GM18507 (cell line): ENCODE measurements around the gene CEP290.

Experiments used
- DNase-seq: peaks from one replicate; pipeline ENCODE4 v3.0.0; 2011; ENCODE audit warnings: low read depth; ENCODE audit not compliant: insufficient read length; ENCODE audit errors: extremely low spot score
- FAIRE-seq: peaks from 2 replicates; lab custom pipeline; 2011; peaks lifted over from hg19 to GRCh38; lab: Jason Lieb, UNC

Gene CEP290, protein sequence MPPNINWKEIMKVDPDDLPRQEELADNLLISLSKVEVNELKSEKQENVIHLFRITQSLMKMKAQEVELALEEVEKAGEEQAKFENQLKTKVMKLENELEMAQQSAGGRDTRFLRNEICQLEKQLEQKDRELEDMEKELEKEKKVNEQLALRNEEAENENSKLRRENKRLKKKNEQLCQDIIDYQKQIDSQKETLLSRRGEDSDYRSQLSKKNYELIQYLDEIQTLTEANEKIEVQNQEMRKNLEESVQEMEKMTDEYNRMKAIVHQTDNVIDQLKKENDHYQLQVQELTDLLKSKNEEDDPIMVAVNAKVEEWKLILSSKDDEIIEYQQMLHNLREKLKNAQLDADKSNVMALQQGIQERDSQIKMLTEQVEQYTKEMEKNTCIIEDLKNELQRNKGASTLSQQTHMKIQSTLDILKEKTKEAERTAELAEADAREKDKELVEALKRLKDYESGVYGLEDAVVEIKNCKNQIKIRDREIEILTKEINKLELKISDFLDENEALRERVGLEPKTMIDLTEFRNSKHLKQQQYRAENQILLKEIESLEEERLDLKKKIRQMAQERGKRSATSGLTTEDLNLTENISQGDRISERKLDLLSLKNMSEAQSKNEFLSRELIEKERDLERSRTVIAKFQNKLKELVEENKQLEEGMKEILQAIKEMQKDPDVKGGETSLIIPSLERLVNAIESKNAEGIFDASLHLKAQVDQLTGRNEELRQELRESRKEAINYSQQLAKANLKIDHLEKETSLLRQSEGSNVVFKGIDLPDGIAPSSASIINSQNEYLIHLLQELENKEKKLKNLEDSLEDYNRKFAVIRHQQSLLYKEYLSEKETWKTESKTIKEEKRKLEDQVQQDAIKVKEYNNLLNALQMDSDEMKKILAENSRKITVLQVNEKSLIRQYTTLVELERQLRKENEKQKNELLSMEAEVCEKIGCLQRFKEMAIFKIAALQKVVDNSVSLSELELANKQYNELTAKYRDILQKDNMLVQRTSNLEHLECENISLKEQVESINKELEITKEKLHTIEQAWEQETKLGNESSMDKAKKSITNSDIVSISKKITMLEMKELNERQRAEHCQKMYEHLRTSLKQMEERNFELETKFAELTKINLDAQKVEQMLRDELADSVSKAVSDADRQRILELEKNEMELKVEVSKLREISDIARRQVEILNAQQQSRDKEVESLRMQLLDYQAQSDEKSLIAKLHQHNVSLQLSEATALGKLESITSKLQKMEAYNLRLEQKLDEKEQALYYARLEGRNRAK (N-terminal part only)

GRCh38 chr12:88141774-88142609 lies at the start of gene CEP290, which contains the start of gene TMTC3:
CEP290 (minus strand) TSS chr12:88142088; CDS start chr12:88141307, 781 bp downstream.
TMTC3 (plus strand) TSS chr12:88142307; CDS start chr12:88148316, 6,009 bp downstream.
- DNase-seq (peak; percentile 73), FAIRE-seq (peak; percentile 99)

DNA sequence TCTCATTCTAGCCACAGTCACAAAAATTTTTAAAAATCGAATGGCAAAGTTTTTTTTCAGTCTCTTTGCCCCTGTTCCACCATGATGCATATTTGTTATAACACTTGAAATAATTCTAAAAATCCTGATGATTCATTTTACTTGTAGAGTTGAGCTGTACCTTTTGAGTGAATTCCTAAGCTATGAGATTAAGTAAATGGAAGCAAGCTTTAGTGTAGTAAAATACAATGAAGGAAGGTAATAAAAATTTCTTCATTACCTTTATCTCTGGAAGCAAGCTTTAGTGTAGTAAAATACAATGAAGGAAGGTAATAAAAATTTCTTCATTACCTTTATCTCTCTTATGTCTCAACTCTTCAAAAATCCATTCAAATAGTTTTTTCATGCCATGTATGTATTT lies 46.3 kb upstream of the CEP290 start:
- FAIRE-seq, result no peak
- no peak for DNase-seq

DNA sequence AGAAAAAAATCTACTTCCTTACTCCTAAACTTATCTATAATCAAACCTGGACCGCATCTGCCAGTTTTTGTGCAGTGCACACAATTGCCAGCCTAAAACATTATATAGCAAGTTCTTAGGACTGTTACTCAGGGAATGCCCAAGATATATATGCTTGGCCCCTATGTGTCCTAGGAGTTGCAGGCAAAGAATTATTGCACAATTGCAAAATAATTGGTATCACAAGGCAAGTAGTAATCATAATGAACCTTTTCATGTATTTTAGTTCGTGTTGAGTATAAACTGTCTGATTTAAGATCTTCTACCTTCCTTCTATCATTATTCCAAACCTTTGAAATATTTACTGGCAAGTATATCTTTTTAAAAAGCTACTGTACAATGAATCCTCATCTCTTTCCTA lies 45.7 kb upstream of the CEP290 start:
- FAIRE-seq (no peak), DNase-seq (no peak)

- FAIRE-seq (no peak), DNase-seq (no peak)
Observed at GRCh38 chr12:88185988-88186387, 44.1 kb upstream of the CEP290 start.

DNA sequence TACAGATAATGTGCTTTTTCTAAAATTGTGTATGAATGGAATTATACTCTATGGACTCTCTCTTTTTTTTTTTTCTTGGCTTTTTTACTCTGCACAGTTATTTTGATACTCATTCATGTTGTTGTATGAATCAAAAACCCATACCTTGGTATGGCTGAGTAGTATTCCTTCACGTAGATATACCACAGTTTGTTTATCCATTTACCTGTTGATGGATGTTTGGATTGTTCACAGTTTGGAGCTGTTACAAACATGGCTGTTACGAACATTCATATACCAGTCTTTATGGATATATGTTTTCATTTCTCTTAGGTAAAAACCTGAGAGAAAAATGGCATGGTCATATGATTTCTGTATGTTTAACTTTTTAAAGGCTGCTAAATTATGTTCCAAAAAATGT lies 43.4 kb upstream of the CEP290 start:
- no peak for FAIRE-seq
- no peak for DNase-seq

DNA sequence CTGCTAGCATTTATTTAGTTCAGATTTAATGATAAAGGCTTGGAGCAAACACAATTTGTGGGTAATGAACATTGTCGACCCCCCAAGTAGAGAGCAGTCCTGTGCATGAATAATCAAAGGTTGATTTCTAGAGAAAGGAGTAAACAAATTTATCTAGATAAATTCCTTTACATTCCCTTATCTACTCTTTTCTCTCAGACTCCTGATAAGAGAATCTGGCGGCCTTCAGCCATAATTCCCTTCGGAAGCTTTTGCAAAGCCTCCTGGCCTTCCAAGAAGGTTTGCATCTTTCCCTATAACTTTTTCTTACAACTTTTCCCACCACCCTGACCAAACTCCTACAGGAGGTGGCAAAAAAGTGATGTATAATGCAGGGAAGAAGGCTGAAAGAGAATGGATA lies 42.3 kb upstream of the CEP290 start:
- DNase-seq (no peak), FAIRE-seq (no peak)

DNA sequence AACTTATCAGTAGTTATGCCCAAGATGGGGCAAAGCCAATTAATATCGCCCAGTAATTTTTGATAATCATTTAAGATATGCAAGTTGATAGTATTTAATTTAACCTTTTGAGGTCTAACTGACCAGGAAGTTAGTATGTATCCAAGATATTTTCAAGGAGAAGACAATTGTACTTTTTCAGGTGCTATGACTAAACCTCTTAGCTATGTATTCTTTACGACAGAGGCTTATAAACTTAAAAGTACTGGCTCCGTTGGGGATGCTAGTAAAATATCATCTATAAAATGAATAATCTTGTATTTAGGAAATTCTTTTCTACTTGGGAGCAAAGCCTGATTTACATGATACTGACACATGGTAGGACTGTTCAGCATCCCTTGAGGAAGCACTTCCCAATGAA lies 40.5 kb upstream of the CEP290 start:
- FAIRE-seq (no peak), DNase-seq (no peak)

- no peak for FAIRE-seq
- no peak for DNase-seq
Observed at GRCh38 chr12:88181881-88182280, 40.0 kb upstream of the CEP290 start.

- FAIRE-seq, result no peak
- DNase-seq, result no peak
Observed at GRCh38 chr12:88179436-88180014, 37.6 kb upstream of the CEP290 start.

GRCh38 chr12:88175544-88175943 lies 33.7 kb upstream of the CEP290 start:
- FAIRE-seq, result no peak
- DNase-seq, result no peak

DNA sequence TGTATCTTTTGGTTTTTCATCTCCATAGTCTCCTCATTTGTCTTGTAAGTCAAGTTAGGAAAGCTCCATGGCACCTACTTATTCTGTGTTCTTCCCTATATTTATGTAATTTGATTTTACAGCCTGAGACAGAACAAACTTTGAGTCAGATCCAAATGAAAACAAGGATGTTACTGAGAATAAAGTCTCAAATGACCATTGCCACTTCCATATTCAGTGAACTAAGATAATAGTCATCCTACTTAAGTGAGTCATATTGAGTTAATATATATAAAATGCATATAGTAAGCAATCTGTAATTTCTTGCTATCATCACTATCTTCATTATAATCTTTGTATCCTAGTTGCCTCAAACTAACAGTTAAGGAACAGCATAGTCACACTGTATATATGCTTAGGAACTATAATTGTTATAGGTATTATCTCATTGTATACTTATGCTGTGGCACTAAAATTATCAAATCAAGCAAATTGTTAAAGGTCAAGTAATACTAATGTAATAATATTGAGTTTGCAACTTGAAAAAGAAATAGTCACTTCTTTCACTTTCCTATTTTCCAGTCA lies 31.0 kb upstream of the CEP290 start:
- FAIRE-seq (no peak), DNase-seq (no peak)

DNA sequence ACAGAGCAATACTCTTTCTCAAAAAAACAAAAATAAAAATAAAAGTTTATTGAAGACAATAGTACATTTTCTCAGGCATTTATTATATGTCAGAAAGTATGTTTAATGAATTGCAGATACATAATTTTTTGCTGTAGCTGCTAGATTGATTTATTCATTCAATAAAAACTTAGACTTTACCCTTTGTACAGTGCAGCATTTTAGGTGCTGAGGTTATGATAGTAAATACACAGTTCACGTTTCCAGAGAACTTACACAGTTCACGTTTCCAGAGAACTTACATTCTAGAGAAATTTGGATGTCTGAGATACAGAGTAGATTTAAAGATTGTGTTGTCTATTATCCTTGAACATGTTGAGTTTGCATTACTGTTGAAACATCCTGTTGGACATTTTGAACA lies 25.5 kb upstream of the CEP290 start:
- FAIRE-seq (no peak), DNase-seq (no peak)

DNA sequence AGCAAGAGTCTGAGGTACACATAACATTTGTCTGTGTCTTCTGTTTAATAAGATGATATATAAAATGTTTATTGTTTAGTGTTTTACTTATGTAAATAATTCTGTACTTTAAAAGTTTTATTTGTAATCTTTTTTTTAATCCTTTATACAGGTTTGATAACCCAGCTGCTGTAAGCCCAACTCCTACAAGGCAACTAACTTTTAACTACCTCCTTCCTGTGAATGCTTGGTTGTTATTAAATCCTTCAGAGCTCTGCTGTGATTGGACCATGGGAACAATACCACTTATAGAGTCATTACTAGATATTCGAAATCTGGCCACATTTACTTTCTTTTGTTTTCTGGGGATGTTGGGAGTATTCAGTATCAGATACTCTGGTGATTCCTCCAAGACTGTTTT lies 24.3 kb upstream of the CEP290 start:
- FAIRE-seq (no peak), DNase-seq (no peak)

DNA sequence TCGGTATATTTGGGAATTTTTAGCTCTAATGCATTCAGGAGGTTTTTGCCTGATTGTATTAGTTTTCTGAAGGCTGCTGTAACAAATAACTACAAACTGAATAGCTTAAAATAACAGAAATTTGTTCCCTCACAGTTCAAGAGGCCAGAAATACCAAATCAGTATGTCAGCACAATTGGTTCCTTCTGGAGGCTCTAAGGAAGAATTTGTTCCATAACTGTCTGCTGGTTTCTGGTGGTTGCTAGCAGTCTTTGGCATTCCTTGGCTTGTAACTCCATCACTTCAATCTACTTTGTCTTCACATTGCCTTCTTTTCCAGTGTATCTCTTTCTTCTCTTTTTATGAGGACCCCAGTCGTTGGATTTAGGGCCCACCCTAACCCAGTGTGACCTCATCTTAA lies 21.5 kb upstream of the CEP290 start:
- DNase-seq, result no peak
- FAIRE-seq, result no peak

GRCh38 chr12:88156075-88156654 lies 14.3 kb upstream of the CEP290 start:
- DNase-seq, result no peak
- no peak for FAIRE-seq

- FAIRE-seq, result no peak
- no peak for DNase-seq
Observed at GRCh38 chr12:88153959-88154358, 12.1 kb upstream of the CEP290 start.

- no peak for DNase-seq
- FAIRE-seq, result no peak
Observed at GRCh38 chr12:88150063-88150462, 8.2 kb upstream of the CEP290 start.
